Measurements from ENCODE around the gene TALDO1.

DNA sequence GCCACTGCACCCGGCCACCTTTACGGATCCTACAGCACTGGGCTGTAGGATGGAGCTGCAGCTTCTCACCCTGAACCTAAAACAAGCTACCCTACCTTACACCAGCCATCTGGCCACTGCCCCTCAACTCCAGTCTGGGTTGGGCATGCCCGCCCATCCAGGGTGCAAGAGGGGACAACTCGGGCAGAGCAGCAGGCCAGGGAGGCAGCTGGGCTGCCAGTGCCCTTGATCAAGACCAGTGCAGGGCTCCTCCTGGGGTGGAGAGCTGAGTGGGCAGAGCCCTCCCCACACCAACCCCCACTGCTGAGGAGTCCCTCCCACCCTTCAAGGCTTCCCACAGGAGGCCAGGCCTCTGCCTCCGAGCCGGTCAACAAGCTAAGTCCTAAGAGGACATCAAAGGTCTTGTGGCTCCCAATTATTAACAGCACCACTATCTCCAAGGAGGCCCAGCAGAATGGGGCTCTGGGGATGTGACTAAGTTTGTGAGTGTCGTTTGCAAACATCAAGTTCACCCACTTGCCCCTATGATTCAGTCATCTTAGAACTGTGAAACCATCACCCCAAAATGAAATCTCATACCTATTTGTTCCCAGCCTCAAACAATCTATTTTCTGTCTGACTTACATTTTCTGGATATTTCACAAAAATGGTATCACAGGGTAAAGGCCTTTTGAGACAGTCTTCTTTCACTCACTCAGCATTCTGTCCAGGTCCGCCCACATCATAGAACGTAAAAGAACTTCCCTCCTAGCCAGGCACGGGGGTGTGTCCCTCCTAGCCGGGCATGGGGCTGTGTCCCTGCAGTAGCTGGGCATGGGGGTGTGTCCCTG, 19.1 kb downstream of the TALDO1 start:
- TF ChIP-seq, protein P1, sequence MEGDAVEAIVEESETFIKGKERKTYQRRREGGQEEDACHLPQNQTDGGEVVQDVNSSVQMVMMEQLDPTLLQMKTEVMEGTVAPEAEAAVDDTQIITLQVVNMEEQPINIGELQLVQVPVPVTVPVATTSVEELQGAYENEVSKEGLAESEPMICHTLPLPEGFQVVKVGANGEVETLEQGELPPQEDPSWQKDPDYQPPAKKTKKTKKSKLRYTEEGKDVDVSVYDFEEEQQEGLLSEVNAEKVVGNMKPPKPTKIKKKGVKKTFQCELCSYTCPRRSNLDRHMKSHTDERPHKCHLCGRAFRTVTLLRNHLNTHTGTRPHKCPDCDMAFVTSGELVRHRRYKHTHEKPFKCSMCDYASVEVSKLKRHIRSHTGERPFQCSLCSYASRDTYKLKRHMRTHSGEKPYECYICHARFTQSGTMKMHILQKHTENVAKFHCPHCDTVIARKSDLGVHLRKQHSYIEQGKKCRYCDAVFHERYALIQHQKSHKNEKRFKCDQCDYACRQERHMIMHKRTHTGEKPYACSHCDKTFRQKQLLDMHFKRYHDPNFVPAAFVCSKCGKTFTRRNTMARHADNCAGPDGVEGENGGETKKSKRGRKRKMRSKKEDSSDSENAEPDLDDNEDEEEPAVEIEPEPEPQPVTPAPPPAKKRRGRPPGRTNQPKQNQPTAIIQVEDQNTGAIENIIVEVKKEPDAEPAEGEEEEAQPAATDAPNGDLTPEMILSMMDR (conservative IDR thresholded peaks at IDR 0.05) = no peak
- no peak for TF ChIP-seq EZH2 (IDR thresholded peaks at IDR 0.05; ENCODE audit: low read depth)

Data from PC-9 (cell line).